Skin of body (tissue), 2 donors: Measurements from ENCODE around the gene KDELR1. TPM values are rescaled to one million over a fixed set of nuclear protein-coding genes. Genes with fewer than 3 reads are reported as not detected.
"Not testable (repeated sequence)": the region's sequence is repeated elsewhere in the genome, so short reads cannot be mapped to it uniquely, and the experiment has no call there.

Experiments used
- DNase-seq: peaks from one replicate; lab custom pipeline; 2025; lab: John Stamatoyannopoulos, UW
- total RNA-seq: library from RNA; depleted of rRNA; stranded (reverse); fragments of >200 nt; gene quantifications from one replicate; pipeline ENCODE4 v1.2.3, GENCODE V29; 2014

Gene KDELR1
- total RNA-seq, 1 donor from 2014 or later, result 46.5 TPM

- not testable (repeated sequence) for DNase-seq
These were observed 19.6 kb downstream of the KDELR1 start for GRCh38 chr19:48371771-48372170.

DNA sequence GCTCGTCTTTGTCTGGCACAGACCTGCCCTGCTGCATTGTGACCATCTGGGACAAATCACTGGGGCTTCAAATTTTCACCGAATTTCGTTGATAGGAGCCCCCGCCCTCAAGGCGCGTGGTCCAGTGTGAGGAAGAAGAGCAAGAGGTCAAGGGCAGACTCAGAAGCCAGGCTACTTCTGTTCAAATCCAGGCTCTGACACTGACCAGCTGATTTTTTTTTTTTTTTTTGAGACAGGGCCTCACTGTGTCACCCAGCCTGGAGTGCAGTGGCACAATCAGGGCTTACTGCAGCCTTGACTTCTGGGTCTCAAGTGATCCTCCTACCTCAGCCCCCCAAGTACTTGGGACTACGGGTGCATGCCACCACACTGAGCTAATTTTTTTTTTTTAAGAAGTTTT lies 20.0 kb downstream of the KDELR1 start:
- DNase-seq, result no peak

DNA sequence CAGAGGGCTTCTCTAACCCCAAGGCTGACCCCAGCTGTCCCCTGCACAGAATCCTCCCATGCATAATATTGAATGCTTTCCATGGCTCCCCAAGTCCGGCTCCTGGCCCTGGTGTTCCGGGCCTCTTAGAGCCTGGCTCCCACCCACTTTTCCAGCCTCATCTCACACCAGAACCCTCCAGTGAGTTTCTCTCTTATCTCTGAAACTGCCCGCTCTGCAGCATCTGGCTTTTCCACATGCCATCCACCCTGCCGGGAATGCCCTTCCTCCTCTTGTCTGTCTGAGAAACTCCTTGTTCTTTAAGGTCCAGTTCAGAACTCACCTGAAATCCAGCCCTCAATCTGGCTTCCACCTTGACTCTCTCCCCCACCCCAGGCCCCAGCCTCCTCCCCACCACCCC lies 20.4 kb downstream of the KDELR1 start:
- no peak for DNase-seq

DNA sequence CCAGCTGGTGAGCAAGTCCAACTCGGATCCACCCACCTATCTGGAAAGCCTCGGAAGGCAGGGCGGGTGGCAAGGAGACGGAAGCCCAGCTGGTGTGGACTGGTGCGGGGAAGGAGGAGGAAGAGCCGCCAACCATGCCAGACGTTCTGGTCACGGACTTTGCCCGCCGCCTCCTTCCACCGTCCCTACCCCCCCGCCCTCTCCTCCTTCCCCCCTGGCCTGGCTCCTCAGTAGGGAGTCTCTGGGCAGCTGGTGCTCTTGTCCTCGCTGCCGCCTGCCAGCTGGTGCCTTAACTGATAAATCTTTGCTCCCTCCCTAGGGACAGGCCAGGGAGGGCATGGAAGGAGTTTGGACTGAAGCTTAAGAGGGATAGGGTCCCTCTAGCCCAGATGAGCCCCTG lies 22.4 kb downstream of the KDELR1 start:
- no peak for DNase-seq

DNA sequence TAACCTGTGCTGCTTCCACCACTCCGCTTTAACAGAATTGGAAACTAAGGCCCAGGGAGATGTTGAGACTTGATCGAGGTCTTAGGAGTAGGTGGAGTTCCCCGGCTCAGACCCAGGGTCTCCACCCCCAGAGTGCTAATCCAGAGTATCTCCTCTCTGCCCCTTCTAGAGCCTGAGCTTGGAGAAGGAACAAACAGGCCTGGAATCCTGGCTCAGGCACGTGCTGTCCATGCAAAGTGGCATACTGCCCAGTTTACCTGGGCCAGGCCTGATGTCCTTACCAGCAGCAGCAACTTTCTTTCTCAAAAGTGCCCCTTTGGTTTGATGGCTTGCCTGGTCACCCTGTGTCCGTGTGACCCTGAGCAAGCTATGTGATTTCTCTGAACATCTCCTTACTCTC lies 23.5 kb downstream of the KDELR1 start:
- no peak for DNase-seq

DNA sequence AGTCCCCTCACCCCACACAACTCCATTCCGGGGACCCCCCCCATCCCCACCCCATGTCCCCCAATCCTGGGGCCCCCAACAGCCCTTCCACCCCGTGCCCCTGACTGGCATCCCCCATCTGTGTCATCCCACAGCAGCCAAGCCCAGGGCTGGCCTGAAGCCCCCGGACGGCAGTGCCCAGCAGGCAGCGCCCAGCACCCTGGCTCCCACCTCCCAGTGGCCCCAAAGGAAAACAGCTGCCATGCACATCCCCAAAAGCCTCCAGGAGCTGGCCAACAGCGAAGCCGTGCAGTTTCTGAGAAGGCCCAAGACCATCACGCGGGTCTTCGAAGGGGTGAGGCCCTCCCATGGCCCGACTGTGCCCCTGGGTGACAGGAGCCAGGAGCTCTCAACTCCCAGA lies 25.7 kb downstream of the KDELR1 start:
- DNase-seq, result no peak

GRCh38 chr19:48364598-48365348 lies 26.6 kb downstream of the KDELR1 start:
- DNase-seq, result no peak

- peak; percentile 100 for DNase-seq
These were observed 27.3 kb downstream of the KDELR1 start, which contains the start of the genes SYNGR4 and TMEM143 for GRCh38 chr19:48363810-48364597. Gene SYNGR4, plus strand, starts transcription at chr19:48364367. Its CDS starts 1,476 bp downstream, at chr19:48365843. Gene TMEM143, minus strand, starts transcription at chr19:48363940. Its CDS starts 20 bp downstream, at chr19:48363920.

- no peak for DNase-seq
These were observed 27.9 kb downstream of the KDELR1 start for GRCh38 chr19:48363500-48363809.

GRCh38 chr19:48362716-48363499 lies 28.4 kb downstream of the KDELR1 start:
- peak; percentile 85 for DNase-seq

DNA sequence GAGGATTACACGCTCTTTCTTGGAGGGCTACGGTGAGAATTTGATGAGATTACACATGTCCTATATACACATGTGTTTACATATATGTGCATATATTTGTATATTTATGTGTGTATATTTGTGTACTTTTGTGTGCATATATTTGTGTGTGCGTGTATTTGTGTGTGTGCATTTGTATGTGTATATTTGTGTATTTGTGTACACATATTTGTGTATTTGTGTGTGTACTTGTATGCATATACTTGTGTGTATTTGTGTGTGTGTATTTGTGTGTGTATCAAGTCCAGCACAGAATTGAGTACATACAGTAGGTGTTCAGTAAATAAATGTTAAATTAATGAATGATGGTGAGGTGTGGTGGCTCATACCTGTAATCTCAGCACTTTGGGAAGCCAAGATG lies 29.4 kb downstream of the KDELR1 start:
- no peak for DNase-seq

- DNase-seq, result no peak
These were observed 32.2 kb downstream of the KDELR1 start for GRCh38 chr19:48359123-48359522.

- DNase-seq, result no peak
These were observed 35.9 kb downstream of the KDELR1 start for GRCh38 chr19:48355365-48355954.

- DNase-seq, result no peak
These were observed 36.9 kb downstream of the KDELR1 start for GRCh38 chr19:48354332-48354992.

DNA sequence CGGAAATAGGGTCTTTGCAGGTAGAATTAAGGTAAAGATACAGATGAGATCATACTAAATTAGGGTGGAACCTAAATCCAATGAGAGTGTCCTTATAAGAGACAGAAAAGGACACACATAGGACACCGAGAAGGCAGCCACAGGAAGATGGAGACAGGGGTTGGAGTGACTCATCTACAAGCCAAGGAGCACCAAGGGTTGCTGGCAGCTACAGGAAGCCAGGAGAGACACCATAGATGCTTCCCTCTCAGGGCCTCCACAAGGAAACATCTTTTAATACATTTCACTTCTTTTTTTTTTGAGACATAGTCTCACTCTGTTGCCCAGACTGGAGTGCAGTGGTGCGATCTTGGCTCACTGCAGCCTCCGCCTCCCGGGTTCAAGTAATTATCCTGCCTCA lies 37.7 kb downstream of the KDELR1 start:
- no peak for DNase-seq

DNA sequence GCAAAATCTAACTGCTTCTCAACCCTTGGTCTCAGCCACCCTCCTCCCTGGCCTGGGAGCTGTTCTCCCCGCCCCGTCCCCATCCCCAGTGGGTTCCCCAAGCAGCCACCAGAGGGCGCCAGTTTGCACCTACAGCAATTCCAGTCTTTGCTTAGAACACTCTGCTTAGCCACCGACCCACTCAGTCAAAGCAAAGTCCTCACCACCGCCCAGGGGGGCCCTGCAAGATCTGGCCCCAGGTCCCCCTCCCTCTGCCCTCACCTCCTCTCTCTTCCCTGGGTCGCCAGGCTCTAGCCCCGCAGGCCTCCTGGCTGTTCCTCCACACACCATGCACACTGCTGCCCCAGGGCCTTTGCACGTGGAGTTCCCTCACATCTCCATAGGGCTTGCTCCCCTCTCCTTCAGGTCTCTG lies 40.0 kb downstream of the KDELR1 start:
- DNase-seq, result peak; percentile 77

- DNase-seq, result peak; percentile 77
These were observed 40.5 kb downstream of the KDELR1 start for GRCh38 chr19:48350856-48351255.

DNA sequence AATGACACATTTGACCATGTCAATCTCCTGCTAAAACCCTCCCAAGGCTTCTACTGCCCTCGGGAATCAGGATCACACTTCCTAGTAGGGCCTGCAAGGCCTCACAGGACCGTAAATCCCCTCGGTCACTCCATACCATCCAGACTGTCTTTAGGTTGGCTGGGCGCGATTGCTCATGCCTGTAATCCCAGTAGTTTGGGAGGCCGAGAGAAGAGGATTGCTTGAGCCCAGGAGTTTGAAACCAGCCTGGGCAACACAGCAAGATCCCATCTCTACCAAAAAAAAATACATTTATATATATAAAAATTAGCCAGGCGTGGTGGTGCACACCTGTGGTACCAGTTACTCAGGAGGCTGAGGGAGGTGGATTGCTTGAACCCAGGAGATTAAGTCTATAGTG lies 42.6 kb downstream of the KDELR1 start:
- no peak for DNase-seq

DNA sequence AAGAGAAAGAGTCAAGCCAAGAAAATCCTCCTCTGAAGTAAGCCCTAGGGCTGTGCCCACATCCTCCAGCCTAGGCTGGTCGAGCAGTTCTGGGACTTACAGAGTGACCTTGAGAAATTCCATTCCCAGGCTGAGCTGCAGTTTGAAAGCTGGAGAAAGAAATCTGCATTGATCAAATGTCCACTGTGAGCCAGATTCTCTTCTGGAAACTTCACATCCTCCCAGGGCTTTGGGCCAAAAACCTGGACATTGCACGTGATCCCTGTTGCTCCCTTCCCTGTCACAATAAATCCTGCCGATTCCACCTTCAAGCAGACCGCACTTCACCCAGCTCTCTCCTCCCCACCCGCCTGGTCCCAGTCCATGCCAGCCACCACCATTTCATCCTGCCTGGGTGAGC lies 43.3 kb downstream of the KDELR1 start:
- DNase-seq, result no peak

DNA sequence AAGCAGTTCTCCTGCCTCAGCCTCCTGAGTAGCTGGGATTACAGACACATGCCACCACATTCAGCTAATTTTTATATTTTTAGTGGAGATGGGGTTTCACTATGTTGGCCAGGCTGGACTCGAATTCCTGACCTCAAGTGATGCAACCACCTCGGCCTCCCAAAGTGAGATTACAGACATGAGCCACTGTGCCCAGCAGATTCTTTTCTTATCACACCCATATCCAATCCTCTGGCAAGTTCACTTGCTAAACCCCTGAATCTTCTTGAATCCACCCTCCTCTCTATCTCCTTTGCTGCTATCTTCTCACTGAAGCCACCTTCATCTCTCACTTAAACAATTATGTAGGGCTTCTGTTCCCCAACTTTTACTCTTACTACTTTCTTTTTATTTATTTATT lies 45.2 kb downstream of the KDELR1 start:
- no peak for DNase-seq

DNA sequence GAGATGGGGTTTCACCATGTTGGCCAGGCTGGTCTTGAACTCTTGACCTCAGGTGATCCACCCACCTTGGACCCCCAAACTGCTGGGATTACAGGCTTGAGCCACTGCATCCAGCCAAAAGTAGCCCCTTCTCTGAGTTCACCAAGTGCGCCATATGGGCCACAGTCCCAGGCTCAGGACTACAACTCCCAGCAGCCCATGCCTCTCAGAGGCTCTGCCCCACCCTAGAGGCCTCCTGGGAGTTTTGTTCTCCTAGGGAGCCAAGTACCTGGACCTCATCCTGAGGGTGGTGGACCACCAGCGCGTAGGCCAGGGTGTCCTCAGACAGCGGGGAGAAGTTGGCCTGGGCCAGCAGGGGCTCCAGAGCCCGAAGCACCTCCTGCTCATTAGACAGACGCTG lies 46.5 kb downstream of the KDELR1 start:
- DNase-seq, result no peak
